ENCODE data around the gene TECTA.
A peak's percentile ranks its signal among the peaks of the same experiment; 100 is the strongest.
"Not testable (repeated sequence)": the region's sequence is repeated elsewhere in the genome, so short reads cannot be mapped to it uniquely, and the experiment has no call there.

The TECTA gene

DNA sequence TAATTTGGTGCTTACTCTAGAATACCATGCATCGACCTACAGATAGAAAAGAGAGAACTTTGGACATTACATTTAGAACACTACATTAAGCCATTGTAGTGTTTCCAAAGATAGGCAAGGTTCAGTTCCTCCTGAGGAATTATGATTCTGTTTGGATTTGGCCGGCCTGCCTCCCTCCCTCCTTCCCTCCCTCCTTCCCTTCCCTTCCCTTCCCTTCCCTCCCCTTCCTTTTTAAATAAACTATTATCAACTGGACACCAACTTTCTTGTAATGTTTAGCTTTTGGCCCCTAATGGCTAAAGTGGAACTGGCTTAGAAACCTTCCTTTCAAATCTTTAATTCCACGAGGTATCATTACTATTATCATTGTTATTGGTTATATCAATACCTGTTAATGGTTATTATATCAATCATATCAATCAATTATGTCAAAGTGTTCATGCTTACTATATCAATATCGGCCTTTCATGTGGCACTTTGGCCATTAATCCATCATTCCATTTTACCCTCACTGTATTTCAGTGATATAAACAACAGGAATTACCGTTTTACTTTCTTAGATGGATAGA is 60.4 kb downstream of the TECTA start:
- no peaks in the 10 kb centered on the region for H3K4me1 Mint-ChIP-seq
- H3K9me3 Mint-ChIP-seq, result no peaks in the 10 kb centered on the region
- H3K27ac Mint-ChIP-seq, result no peak overlapping the region
- no peaks in the 10 kb centered on the region for H3K27me3 Mint-ChIP-seq
- no peaks in the 10 kb centered on the region for H3K36me3 Mint-ChIP-seq
- no peak for ATAC-seq
- no peak overlapping the region for H3K4me3 Mint-ChIP-seq

DNA sequence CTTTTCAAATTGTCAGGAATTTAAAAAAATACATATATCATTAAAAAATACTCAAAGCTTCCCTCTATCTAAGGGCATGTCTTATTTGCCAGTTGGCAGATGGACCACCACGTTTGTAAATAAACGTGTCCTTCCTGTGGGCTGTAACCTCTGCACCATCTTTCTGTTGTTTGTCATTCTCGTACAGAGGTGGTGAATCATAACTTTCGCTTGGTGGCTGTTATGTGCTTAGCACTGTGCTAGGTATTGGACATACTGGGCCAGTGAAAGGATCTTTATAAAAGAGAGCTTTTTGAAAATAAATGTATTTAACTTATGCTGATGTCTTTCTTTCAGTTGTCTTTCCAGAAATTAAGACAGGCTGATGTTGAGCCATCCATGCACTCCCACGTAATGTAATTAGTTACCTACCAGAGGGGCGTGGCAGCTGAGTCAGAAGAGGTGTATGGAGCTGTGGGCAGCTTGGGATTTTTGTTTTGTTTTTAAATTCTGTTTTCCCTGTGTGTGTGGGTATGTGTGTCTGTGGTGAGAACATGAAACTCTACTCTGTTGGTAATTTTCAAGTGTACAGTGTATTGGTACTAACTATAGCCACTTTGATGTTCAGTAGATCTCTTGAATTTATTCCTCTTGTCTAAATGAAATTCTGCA is 62.7 kb downstream of the TECTA start:
- Mint-ChIP-seq H3K27ac (no peak overlapping the region), H3K4me1 (no peaks in the 10 kb centered on the region), H3K36me3 (no peaks in the 10 kb centered on the region), H3K27me3 (no peaks in the 10 kb centered on the region), H3K4me3 (no peak overlapping the region), H3K9me3 (no peaks in the 10 kb centered on the region)
- no peak for ATAC-seq

DNA sequence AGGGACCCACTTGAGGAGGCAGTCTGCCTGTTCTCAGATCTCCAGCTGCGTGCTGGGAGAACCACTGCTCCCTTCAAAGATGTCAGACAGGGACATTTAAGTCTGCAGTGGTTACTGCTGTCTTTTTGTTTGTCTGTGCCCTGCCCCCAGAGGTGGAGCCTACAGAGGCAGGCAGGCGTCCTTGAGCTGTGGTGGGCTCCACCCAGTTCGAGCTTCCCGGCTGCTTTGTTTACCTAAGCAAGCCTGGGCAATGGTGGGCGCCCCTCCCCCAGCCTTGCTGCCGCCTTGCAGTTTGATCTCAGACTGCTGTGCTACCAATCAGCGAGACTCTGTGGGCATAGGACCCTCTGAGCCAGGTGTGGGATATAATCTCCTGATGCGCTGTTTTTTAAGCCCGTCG is 76.6 kb downstream of the TECTA start:
- ATAC-seq, H3K4me3 Mint-ChIP-seq, H3K27ac Mint-ChIP-seq, H3K4me1 Mint-ChIP-seq: not testable (repeated sequence)
- Mint-ChIP-seq H3K36me3 (peaks cover 21% of the 10 kb centered on the region), H3K9me3 (peaks cover 26% of the 10 kb centered on the region), H3K27me3 (peaks cover 22% of the 10 kb centered on the region)

- ATAC-seq, result no peak
- Mint-ChIP-seq H3K27me3 (peaks cover 31% of the 10 kb centered on the region), H3K27ac (no peak overlapping the region), H3K36me3 (peaks cover 21% of the 10 kb centered on the region), H3K4me3 (no peak overlapping the region), H3K4me1 (no peaks in the 10 kb centered on the region), H3K9me3 (peaks cover 26% of the 10 kb centered on the region)
These were observed 78.3 kb downstream of the TECTA start for GRCh38 chr11:121179306-121179705.

- H3K27me3 Mint-ChIP-seq, result peaks cover 39% of the 10 kb centered on the region
- no peaks in the 10 kb centered on the region for H3K4me1 Mint-ChIP-seq
- no peak for ATAC-seq
- no peak overlapping the region for H3K4me3 Mint-ChIP-seq
- H3K27ac Mint-ChIP-seq, result no peak overlapping the region
- peaks cover 25% of the 10 kb centered on the region for H3K9me3 Mint-ChIP-seq
- peaks cover 19% of the 10 kb centered on the region for H3K36me3 Mint-ChIP-seq
These were observed 79.1 kb downstream of the TECTA start for GRCh38 chr11:121180183-121180582.

GRCh38 chr11:121188776-121189175 is 87.7 kb downstream of the TECTA start:
- no peaks in the 10 kb centered on the region for H3K9me3 Mint-ChIP-seq
- H3K36me3 Mint-ChIP-seq, result peaks cover 5% of the 10 kb centered on the region
- H3K27me3 Mint-ChIP-seq, result peaks cover 48% of the 10 kb centered on the region
- no peaks in the 10 kb centered on the region for H3K4me1 Mint-ChIP-seq
- H3K27ac Mint-ChIP-seq, result no peak overlapping the region
- no peak for ATAC-seq
- H3K4me3 Mint-ChIP-seq, result no peak overlapping the region

DNA sequence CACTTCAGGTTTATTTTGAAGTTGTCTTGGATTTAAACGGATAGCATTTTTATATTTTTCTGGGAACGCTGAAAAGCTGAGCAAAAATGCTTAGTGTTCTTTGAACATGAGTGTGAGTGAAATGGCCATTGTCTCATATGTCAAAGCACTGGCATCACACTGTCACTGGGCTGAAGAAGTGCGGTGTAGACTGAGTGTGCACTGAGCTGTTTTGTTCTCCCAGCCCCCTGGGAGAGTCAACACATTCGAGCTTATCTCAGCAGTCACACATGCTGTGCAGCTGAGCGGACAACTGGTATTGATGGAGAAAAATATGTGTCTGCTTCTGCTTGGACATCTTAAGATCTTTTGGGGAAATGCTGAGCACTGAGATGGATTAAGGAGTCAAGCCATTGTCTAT is 90.8 kb downstream of the TECTA start:
- H3K4me3 Mint-ChIP-seq, result no peak overlapping the region
- H3K4me1 Mint-ChIP-seq, result peaks cover 10% of the 10 kb centered on the region
- H3K36me3 Mint-ChIP-seq, result peaks cover 5% of the 10 kb centered on the region
- H3K27me3 Mint-ChIP-seq, result peaks cover 44% of the 10 kb centered on the region
- no peak for ATAC-seq
- no peak overlapping the region for H3K27ac Mint-ChIP-seq
- H3K9me3 Mint-ChIP-seq, result no peaks in the 10 kb centered on the region

DNA sequence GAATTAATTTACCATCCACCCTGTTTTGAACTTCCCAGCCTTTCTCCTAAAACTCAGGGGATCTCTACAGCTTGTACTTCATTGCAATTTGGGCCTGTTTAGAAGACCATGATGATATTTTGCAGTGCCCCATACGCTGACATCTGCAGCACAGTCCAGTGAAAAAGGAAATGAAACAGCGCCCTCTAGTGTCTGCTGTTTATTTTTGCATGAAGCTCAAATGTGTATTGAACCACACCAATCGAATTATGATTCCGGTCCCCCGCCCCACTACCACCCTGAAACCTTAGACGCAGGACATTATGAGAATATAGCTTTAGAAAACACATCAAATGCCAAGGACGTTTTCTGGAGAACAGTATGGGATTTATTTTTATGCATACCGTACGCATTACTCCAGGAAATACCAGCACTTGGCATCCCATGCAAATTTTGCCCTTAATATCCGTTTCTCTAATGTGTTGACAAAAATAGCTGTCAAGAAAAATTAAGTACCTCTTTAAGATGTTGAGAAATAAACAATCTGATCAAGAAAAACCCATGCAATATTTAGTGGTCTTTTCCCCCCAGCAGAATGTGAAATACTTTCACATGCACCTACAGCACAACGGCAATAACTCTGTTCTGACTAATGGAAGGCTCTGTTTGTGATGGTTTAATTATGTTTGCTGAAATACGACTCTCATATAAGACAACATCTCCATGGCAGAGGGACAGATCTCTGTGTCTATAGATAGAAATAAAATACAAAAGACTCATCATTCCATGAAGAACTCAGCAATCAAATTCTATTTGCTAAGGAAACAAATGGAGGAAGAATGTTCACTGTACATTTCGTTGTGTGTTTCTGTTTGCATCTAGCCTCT is 93.9 kb downstream of the TECTA start:
- H3K36me3 Mint-ChIP-seq, result no peaks in the 10 kb centered on the region
- no peak overlapping the region for H3K27ac Mint-ChIP-seq
- no peak overlapping the region for H3K4me3 Mint-ChIP-seq
- ATAC-seq, result peak; percentile 78
- peaks cover 10% of the 10 kb centered on the region for H3K4me1 Mint-ChIP-seq
- H3K9me3 Mint-ChIP-seq, result no peaks in the 10 kb centered on the region
- H3K27me3 Mint-ChIP-seq, result peaks cover 24% of the 10 kb centered on the region

GRCh38 chr11:121198491-121198890 is 97.4 kb downstream of the TECTA start:
- Mint-ChIP-seq H3K4me1 (peaks cover 10% of the 10 kb centered on the region), H3K9me3 (no peaks in the 10 kb centered on the region), H3K36me3 (no peaks in the 10 kb centered on the region), H3K4me3 (no peak overlapping the region), H3K27ac (no peak overlapping the region), H3K27me3 (peaks cover 22% of the 10 kb centered on the region)
- no peak for ATAC-seq

DNA sequence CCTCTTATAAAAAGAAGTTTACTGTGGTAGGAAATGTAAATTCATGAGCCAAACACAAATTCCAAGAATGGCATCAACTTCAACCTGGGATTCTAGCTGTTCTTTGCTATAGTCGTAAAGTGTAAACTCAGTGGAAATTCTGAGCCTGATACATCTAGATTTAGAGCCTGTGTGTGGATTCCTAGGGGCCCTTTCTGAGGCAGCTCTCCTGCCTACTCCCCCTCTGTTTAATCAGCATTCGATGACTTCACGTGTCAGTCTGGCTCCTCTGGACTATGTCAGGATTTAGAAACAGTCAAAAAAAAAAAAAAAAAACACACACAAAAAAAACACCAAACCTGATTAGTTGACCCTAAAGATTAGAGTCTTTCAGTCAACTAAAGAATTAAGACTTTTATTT is 98.5 kb downstream of the TECTA start:
- peaks cover 8% of the 10 kb centered on the region for H3K4me1 Mint-ChIP-seq
- H3K27me3 Mint-ChIP-seq, result peaks cover 19% of the 10 kb centered on the region
- H3K9me3 Mint-ChIP-seq, result no peaks in the 10 kb centered on the region
- no peak overlapping the region for H3K27ac Mint-ChIP-seq
- no peaks in the 10 kb centered on the region for H3K36me3 Mint-ChIP-seq
- no peak for ATAC-seq
- H3K4me3 Mint-ChIP-seq, result no peak overlapping the region

DNA sequence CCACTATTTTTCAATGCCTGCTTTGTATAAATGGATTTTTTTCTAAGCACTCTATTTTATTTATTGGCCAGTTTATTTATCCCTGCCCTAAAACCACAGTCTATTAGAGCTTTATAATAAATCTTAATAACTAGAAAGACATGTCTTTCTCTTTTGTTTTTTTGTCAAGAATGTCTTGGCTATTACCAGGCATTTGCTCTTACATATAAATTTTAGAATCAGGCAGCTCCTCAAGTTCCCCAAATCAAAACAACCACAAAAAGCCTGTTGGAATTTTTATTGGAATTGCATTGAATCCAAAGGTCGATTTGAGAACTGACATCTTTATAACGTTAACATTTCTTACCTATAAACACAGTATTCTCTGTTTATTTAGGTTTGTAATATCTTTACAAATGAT is 105.8 kb downstream of the TECTA start:
- H3K27ac Mint-ChIP-seq, result no peak overlapping the region

DNA sequence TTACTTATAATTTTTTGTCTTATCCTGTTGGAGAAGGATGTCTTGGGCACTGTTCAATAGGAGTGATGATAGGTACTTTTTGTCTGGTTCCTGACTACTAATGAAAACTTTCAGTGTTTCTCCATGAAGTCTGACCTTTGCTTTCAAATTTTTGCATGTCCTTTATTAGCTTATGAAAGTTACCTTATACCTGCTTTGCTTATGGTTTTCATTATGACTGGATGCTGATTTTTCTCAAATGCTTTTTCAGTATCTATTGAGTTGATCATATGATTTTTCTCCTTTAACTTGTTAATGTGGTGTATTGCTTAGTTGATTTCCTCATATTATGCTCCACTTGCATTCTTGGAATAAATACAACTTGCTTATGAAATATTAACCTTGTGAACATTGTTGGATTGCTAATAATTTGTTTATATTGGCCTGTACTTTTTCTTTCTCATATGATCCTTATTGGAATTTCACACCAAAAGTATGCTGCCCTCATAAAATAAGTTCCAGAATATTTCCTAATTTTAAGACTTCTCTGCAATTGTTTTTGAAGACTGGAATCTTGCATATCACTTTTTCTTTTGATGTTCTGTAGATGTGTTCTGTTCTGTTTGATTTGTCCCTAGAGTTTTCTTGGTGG is 106.6 kb downstream of the TECTA start:
- H3K36me3 Mint-ChIP-seq, result no peaks in the 10 kb centered on the region
- no peak overlapping the region for H3K27ac Mint-ChIP-seq
- peak; percentile 45 for ATAC-seq
- H3K27me3 Mint-ChIP-seq, result peaks cover 19% of the 10 kb centered on the region
- no peaks in the 10 kb centered on the region for H3K9me3 Mint-ChIP-seq
- H3K4me1 Mint-ChIP-seq, result peaks cover 5% of the 10 kb centered on the region
- no peak overlapping the region for H3K4me3 Mint-ChIP-seq

More for the DNA sequence above, 105.8 kb downstream of the TECTA start:
- H3K4me1 Mint-ChIP-seq, result peaks cover 5% of the 10 kb centered on the region
- no peak overlapping the region for H3K4me3 Mint-ChIP-seq
- no peaks in the 10 kb centered on the region for H3K36me3 Mint-ChIP-seq
- peaks cover 14% of the 10 kb centered on the region for H3K27me3 Mint-ChIP-seq
- no peaks in the 10 kb centered on the region for H3K9me3 Mint-ChIP-seq
- no peak for ATAC-seq

GRCh38 chr11:121210445-121211080 is 109.5 kb downstream of the TECTA start:
- Mint-ChIP-seq H3K9me3 (no peaks in the 10 kb centered on the region), H3K27ac (no peak overlapping the region), H3K27me3 (peaks cover 25% of the 10 kb centered on the region), H3K4me1 (peaks cover 5% of the 10 kb centered on the region), H3K36me3 (no peaks in the 10 kb centered on the region), H3K4me3 (no peak overlapping the region)
- ATAC-seq, result no peak

- H3K27ac Mint-ChIP-seq, result no peak overlapping the region
- peaks cover 15% of the 10 kb centered on the region for H3K27me3 Mint-ChIP-seq
- no peaks in the 10 kb centered on the region for H3K9me3 Mint-ChIP-seq
- H3K4me3 Mint-ChIP-seq, result no peak overlapping the region
- H3K4me1 Mint-ChIP-seq, result peaks cover 5% of the 10 kb centered on the region
- no peaks in the 10 kb centered on the region for H3K36me3 Mint-ChIP-seq
- ATAC-seq, result no peak
These were observed 110.6 kb downstream of the TECTA start for GRCh38 chr11:121211626-121212025.

Measured in stimulated activated memory B cell treated with anti-CD40 and anti-IgM and Interleukin-4, amounts not matched to agents 10 μg/mL and 1 μg/mL and 100 μg/mL, for 72 hours (primary cell).